Superior temporal gyrus (tissue), 1 donor: ENCODE measurements around the gene ESRRA.
"Not testable (repeated sequence)": the region's sequence is repeated elsewhere in the genome, so short reads cannot be mapped to it uniquely, and the experiment has no call there.

ENCODE experiments used
- DNase-seq: peaks from one replicate; pipeline ENCODE4 v3.0.0-alpha.2; 2016; ENCODE audit errors: extremely low spot score

The ESRRA gene

DNA sequence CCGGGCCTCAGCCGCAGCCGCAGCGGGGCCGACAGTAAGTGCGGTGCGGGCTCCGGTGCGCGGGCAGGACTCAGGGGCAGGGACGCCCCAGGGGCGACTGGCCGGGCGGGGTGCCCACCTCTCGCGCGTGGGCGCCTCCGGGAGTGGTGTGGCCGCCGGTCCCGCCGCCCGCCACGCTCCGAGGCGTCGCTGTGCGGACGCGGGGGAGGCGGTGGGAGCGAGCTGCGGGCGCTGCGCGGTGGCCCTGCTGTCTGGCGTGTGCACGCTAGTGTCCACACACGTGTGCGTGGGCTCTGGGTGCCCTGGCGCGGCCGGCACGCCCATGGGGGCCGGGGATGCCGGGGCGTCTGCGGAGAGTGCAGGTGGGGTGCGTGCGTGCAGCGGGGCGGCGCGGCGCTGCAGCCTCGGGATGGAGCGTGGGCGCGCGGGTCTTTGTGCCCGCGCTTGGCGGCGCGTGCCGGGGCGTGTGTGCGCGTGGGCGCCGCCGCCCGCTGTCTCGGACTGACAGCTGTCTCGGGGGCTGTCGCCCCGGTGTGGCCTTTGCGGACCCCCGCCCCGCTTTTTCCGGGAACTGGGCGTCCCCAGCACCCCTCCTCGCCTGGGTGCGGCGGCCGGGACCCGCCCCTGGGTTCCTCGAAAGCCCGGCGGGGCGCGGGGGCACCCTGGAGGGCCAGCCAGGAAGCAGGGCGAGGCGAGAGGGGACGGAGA, 13.4 kb upstream of the ESRRA start:
- no peak for DNase-seq

DNA sequence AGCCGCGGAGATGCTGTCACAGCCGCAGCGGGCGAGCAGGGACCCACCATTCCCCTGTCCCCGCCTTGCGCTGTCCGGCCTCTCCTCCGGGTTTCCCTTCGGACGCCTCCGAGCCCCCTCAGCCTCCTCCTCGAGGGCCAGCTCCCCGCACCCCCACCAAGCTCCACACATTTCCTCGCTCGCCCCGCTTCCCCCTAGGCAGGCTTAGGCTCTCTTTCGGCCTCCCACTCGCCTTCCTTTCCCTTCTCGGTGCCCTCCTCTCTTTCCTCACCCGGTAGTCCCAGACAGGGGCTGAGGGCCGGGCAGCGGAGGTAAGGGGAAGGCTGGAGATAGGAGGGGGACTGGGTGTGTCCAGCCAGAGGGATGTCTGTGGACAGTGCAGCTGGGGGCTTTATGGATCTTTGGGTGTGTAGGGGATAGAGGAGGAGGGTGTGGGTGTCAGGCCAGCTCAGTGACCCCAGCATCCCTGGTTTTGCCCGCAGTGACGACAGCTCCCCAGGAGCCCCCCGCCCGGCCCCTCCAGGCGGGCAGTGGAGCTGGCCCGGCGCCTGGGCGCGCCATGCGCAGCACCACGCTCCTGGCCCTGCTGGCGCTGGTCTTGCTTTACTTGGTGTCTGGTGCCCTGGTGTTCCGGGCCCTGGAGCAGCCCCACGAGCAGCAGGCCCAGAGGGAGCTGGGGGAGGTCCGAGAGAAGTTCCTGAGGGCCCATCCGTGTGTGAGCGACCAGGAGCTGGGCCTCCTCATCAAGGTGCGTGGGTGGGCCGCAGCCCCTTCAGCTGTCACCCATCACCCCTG, 12.7 kb upstream of the ESRRA start:
- DNase-seq, result no peak

DNA sequence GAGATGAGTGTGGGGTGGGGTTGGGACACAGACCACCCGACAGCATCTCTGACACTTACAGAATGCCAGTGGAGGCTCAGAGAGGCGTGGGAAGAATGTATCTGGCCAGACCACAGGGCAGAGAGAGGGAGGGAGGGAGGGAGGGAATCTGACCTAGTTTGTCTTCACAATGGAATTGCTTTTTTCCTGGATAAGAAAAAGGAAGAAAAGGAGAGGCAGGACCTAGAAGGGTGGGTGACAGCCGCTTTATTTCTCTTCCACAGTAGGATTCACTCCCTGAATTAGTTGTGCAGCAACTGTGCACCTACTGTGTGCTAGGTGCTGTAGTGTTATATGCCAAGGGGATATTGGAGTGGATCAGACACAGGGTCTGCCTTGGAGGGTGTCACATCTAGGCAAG, 10.6 kb upstream of the ESRRA start:
- DNase-seq, result no peak

DNA sequence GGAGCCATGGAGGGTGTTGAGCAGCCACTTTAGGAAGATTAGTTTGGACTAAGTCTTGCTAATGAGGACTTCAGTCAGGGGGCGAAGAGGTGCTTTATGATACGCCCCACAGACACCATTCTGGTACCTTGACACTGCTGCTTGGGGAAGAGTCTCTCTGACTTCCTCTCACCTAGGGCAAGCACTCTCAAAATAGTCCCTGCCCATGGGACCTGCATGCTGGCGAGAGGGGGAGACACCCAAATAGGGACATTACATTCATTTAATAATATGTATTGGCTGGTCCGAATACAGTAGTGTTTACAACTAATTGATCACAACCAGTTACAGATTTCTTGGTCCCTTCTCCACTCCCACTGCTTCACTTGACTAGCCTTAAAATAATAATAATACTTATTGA, 9.6 kb upstream of the ESRRA start:
- DNase-seq, result no peak

DNA sequence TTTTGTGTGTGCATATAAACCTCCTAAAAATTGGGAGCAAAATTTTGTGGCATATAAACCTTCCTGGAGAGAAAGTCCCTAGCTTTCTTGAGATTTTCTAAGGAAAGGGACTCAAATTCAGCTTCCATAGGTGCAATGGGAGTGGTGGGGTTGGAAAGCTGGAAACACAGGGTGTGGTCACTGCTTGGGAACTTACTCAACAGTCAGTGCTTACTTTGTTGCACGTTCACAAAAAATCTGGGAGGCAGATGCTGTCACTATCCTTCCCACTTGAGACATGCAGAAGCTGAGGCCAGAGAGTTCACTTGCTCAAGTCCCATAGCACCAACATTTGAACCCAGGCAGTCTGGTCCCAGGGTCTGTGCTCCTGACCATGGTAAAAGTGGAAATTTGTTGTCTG, 9.1 kb upstream of the ESRRA start:
- no peak for DNase-seq

DNA sequence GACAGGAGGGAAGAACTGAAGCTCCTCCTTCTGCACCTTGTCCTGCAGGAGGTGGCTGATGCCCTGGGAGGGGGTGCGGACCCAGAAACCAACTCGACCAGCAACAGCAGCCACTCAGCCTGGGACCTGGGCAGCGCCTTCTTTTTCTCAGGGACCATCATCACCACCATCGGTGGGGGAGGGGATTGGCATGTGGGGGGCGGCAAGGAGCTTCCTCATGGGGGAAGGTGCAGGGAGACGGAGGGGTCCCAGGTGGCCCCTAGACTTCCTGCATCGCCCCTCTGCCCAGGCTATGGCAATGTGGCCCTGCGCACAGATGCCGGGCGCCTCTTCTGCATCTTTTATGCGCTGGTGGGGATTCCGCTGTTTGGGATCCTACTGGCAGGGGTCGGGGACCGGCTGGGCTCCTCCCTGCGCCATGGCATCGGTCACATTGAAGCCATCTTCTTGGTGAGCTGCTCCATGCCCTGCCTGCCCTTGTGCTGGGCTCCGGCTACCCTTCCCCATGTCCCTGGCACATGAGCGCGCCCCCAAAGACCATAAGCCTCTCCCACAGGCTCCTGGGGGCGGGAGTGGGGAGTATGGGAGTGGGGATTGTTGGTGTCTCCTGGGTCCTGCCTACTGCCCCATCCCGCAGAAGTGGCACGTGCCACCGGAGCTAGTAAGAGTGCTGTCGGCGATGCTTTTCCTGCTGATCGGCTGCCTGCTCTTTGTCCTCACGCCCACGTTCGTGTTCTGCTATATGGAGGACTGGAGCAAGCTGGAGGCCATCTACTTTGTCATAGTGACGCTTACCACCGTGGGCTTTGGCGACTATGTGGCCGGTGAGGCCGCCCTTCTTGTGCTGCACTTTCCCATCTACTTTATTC, 8.3 kb upstream of the ESRRA start:
- no peak for DNase-seq

DNA sequence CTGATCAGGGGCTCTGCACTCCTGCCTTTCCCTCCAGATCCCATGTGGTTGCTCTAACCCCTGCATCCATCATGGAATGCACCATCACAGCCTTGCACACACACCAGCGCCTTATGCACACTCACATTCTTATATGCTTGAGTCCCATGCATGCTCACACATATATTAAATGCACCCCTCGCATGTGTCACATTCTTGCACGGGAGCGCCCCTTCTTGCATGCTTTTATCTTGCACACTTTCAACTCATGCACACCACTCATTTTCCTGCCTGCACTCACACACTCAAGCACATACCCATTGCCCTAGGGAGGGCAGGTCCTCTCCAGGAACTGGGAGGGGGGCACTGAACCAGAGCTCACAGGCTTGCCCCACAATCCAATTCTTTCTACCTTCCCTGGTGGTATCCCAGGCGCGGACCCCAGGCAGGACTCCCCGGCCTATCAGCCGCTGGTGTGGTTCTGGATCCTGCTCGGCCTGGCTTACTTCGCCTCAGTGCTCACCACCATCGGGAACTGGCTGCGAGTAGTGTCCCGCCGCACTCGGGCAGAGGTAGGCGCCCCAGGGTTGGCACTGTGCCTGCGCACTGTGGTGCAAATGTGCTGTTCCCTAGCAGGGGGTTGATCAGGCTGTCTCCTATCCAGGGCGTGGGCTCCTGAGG, 7.5 kb upstream of the ESRRA start:
- DNase-seq, result no peak

DNA sequence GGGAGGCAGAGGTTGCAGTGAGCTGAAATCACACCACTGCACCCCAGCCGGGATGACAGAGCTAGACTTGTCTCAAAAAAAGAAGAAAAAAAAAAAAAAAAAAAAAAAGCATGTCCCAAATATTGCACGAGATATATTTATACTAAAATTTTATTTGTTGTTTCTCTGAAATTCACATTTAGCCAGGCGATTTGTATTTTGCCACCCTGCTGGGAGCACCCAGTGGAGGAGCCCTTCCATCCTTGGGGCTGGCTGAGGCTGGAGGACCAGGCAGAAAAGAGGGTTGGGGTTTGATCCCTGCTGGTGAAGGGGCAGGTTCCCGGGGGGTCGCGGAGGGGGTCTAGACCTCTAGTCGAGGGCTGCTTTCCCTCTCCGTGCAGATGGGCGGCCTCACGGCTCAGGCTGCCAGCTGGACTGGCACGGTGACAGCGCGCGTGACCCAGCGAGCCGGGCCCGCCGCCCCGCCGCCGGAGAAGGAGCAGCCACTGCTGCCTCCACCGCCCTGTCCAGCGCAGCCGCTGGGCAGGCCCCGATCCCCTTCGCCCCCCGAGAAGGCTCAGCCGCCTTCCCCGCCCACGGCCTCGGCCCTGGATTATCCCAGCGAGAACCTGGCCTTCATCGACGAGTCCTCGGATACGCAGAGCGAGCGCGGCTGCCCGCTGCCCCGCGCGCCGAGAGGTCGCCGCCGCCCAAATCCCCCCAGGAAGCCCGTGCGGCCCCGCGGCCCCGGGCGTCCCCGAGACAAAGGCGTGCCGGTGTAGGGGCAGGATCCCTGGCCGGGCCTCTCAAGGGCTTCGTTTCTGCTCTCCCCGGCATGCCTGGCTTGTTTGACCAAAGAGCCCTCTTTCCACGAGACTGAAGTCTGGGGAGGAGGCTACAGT, 6.1 kb upstream of the ESRRA start:
- DNase-seq, result peak; percentile 68

DNA sequence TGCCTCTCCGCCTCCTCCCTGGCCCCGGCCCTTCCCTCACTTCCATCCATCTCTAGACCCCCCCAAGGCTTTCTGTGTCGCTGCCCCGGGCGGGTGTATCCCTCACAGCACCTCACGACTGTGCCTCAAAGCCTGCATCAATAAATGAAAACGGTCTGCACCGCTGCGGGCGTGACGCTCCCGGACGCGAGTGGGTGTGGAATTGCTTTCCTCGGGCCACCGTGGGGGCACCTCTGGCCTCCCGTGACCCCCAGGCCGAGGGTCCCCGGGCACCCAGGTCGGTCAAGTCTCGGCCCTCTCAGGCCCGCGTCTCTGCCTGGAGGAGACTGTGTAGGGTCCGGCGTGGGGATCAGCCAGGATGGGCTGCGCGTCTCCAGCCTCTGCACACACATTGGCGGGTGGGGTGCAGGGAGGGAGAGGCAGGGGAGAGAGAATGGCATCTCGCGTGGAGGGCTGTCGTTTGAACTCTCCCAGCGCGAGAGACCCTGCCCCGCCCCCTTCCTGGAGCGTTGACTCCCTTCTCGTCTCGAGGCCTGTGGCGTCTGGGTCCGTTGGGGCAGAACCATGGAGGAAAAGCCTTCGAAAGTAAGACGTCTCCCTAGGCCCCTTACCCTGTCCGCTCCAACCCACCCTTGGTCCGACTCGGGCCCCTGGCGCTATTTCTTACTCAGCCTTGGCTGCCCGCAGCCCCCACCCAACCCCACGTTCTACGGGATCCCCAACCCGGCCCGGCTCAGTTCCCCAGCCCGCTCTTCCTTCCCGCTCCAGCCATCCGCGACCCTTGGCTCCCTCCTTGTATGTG, 5.3 kb upstream of the ESRRA start, which contains the start of gene CATSPERZ:
Gene CATSPERZ, plus strand, starts transcription at position 512 of the 802 bp plus-strand sequence. Its CDS starts 53 bp downstream, at position 565.
- DNase-seq, result no peak

DNA sequence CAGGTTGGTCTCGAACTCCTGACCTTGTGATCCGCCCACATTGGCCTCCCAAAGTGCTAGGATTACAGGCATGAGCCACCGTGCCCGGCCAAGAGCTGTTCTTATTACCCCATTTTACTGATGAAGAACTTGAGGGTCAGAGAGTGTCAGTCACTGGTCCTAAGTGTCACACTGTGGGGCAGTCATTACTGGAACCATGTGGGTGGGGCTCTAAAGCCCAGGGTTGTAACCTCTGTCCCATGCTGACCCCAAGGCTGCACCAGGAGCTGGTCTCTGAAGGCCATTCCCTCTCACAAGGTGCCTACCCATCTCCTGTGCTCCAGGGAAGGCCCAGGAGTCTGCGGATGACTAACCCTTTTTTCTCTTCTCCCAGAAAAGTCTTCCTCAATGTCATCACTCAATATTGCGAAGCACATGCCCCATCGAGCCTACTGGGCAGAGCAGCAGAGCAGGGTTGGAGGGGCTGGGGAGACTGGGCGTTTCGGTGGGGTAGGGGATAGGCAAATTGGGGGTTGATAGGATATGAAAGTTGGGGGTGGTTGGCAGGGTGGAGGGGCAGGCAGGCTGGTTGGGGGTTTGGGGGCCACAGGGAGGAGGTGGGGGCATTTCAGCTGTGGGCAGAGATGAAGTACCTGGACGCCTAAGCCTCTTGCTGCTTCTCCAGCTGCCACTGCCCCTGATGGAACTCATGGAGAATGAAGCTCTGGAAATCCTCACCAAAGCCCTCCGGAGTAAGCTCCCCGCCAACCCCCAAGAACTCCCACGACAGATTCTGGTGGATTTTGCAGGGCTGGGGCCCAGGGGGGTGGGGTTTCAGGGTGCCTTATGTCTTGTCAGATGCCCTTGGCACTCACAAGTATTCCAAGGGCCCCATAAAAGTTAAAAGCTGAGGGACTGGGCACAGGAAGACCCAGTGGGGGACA, 2.0 kb upstream of the ESRRA start:
- no peak for DNase-seq

DNA sequence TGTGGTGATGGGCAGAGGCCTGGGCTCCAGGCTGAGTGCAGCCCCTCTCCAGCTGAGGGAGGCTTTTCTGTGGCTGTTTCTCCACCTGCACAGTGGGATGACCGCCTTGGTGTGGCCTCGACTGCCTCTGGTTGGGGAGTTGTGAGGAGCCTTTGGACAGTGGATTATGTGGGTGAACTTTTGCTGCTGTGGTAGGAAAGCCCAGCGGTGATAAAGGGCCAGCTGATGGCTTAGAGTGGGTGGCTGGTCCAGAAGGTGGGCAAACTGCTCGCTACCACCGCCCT, 1.4 kb upstream of the ESRRA start:
- DNase-seq, result no peak

DNA sequence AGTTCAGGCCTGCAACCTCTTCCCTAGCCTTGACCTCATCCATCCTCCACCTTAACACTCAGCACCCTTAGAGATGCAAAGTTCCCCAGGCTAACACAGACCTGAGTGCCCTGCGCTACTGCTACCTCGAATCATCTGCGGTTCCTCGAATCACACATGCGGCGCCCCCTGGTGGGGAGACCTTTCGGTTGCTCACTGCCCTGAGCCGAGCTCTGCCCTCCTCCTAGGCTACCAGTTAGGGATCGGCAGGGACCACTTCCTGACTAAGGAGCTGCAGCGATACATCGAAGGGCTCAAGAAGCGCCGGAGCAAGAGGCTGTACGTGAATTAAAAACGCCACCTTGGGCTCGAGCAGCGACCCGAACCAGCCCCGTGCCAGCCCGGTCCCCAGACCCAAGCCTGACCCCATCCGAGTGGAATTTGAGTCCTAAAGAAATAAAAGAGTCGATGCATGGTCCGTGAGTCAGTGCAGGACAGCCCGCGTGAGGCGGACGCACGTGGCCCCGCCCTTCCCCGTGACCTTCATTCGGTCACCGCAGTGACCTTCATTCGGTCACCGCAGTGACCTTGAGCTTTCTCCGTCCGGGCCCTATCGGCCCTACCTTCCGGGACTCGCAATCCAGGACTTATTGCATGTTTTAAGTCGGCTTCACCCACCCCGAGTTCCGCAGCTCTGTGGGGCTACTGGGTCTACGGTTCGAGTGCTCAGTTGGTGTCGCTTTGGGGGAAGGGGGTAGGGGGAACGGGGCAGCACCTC, 830 bp upstream of the ESRRA start:
- peak; percentile 93 for DNase-seq

DNA sequence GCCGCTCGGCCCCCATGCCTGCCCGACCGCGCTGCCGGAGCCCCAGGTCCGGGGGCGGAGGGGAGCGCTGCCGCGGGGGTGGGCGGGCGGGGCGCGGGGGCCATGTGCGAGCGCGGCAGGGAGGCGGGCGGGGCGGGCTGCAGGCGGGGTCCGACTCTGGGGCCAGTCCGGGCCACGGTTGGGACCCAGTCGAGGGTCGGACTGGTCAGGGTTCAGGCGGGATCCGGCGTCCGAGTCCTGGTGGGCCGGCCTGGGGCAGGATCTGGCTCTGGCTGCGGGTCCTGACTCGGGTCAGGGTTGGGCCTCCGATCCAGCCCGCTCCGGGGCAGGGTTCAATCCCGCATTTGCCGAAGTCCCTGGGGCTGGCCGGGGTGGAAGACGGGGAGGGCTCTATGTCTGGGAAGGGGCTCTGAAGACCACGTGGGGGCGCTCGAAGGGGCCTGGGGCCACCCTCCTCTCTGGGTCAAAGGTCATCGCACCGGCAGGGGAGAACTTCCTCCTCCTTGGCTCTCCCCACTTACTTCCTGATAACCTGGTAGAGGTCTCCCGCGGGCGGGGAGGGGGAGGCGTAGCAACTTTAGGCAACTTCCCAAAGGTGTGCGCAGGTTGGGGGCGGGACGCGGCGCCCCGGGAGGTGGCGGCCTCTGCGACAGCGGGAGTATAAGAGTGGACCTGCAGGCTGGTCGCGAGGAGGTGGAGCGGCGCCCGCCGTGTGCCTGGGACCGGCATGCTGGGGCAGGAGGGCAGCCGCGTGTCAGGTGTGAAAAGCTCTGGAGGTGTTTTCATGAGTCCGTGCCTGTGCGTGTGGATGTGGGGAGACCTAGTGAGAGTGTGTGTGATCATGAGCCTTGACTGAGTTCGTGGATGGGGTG, 603 bp downstream of the ESRRA start:
- DNase-seq, result peak; percentile 42

DNA sequence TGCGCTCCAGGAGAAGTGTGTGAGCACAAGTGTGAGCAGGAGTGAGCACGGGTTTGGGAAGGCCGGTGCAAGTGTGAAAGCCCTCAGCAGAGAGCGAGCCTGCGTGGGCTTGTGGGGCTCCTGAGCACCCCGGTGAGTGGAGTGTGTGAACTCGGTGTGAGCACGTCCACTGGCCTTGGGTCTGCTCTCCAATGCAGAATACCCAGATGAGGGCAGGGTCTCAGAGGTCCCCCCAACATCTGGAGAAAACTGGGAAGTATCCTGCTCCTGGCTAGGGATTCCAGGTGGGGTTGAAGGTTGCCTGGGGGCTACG, 1.2 kb downstream of the ESRRA start:
- no peak for DNase-seq

DNA sequence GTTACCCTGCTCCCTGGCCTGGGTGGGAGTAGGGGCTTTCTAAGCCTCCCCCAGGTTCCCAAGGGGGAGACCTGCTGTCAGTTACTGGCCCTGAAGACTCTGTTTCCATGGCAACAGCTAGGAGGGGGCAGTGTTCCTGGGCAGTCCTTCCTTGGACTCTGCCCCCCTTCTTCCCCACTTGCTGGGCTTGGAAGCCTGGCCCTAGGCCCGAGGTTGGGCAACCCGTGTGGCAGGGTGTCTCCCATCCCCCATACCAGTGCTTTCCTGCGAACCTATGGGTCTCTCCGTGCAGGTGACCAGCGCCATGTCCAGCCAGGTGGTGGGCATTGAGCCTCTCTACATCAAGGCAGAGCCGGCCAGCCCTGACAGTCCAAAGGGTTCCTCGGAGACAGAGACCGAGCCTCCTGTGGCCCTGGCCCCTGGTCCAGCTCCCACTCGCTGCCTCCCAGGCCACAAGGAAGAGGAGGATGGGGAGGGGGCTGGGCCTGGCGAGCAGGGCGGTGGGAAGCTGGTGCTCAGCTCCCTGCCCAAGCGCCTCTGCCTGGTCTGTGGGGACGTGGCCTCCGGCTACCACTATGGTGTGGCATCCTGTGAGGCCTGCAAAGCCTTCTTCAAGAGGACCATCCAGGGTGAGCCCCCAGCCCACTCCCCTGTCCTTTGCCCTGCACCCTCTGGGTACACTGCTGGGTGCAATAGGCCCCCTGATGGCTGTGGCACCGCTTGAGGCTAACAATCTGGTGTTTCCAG, 1.7 kb downstream of the ESRRA start:
- no peak for DNase-seq

DNA sequence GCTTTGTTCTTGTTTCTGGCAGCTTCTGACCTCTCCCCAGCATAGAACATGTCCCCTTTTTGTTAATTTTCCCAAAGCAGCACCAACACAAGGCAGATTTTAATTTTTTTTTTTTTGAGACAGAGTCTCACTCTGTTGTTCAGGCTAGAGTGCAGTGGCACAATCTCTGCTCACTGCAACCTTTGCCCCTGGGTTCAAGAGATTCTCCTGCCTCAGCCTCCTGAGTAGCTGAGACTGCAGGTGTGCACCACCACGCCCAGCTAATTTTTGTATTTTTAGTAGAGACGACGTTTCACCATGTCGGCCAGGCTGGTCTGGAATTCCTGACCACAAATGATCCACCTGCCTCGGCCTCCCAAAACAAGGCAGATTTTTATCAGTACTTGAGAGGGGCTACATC, 2.5 kb downstream of the ESRRA start:
- not testable (repeated sequence) for DNase-seq

DNA sequence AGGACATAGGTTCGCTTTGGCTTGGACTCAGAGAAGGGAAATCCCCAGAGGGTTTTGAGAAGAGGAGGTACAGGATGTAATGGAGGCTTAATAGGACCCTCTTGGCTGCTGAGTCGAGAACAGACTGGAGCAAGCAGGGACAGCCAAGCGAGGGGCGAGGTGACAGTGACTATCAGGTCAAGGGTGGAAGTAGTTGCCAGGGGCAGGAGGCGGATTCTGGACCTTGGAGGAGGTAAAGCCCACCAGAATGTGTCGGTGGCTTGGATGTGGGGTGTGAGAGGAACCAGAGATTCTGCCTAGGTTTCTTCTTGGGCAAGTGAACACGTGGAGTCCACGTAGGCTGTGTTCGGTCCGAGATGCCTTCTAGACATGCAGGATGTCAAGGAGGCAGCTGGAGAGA, 7.6 kb downstream of the ESRRA start:
- DNase-seq, result no peak
